ENCODE measurements around the gene KRTAP10-3.

KRTAP10-3 gene

DNA sequence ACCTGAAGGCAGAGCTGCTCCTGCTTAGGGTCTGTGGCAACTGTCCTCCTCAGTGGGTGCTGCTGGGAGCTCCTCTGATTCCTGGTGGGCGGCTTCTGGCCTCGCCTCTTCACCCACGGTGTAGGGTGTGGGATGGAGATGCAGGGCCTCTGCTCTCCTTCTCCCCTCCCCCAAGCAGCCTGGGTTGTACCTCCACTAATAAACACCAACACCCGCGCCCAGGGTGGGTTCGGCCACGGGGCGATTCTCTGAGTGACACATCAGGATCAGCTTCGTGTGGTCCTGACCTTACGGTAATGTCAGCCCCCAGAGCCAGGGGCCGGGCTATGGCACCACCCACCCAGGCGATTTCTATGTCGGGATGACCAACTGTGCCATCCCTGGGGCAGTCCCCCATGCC, 42.3 kb downstream of the KRTAP10-3 start:
- DNase-seq (ENCODE audit: low spot score), result no peak

- DNase-seq (ENCODE audit: low spot score), result no peak
These were observed 43.0 kb downstream of the KRTAP10-3 start for GRCh38 chr21:44515359-44516165.

DNA sequence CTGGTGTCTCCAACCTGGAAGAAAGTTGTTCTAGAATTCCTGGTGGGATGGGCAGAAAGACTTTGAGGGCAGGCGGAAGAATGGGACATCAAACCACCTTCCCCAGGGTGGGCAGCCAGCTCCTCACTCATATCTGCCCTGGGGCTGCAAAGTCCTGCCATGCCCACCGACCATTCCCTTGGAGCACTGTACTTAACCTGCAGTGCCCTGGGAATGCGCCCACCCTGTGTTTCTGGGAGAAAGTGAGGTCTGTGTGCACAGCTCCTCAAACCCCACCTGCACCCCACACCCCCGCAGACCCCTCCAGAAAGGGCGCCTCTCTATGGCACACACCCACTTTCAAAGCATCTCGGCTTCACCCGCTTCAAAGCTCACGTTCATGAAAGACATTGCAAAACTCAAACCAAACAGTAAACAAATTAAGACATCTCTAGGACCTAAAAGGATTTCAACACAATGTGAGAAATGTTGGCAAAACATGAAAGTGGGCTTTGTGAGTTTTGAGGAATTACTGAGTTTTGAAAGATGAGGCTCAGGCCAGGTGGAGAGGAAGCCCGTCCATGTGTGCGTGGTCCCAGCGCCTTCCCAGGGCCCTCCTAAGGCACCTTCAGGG, 43.7 kb downstream of the KRTAP10-3 start:
- DNase-seq (ENCODE audit: low spot score), result no peak

DNA sequence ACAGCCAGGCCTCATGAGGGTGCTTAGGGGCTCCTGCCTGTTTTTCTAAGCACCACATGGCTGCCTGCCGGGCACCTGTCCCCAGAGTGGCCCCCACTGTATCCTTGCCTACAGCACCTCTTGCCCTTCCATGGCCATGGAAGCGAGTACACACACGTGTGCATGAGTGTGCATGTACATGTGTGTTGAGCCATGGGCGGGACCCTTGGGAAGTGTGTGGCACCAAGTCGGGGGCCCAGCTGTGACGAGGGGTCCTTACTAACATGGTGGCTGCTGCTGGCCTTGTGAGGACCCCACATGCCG, 44.4 kb downstream of the KRTAP10-3 start:
- no peak for DNase-seq (ENCODE audit: low spot score)

GRCh38 chr21:44513389-44514217, 45.0 kb downstream of the KRTAP10-3 start:
- no peak for DNase-seq (ENCODE audit: low spot score)

DNA sequence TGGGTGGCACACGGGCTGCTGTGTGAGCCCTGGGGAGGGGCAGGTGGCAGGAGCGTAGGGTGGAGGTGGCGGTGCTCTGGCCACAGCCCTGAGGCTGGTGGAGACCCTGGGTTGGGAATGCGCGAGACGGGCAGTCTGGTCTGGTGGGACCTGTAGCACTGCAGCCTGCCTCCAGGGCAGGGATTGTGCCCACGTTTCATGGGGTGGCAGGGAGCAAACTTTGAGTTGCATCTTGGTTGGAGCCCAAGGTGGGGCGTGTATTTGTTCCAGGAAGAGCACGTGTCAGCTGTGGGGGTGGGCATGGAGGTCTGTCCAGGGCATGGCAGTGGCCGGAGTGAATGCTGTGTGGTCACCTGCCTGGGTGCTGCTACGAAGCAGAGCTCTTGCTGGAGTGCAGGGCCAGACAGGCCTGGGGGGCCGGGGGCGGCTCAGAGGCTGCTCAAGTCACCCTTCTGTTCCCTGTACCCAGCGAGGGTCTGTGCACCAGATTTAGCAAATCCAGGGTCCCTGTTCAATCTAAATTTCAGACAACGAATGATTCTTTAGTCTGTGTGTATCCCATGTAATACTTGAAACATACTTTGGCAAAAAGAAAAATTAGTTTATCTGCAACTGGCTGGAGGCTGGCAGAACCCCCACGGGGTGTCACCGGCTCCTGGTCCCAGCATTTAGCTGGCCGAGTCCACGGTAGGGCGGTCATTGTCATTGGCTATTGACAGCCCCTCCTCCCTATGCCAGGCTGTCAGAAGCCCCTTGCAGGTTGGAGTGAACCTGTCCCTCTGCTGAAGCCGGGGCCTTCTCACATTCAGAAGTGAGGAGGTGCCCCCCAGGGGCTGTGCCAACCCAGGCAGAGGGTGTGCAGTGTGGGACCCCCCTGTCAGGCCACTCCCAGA, 45.9 kb downstream of the KRTAP10-3 start:
- DNase-seq (ENCODE audit: low spot score), result no peak

- no peak for DNase-seq (ENCODE audit: low spot score)
These were observed 46.7 kb downstream of the KRTAP10-3 start for GRCh38 chr21:44511938-44512275.

DNA sequence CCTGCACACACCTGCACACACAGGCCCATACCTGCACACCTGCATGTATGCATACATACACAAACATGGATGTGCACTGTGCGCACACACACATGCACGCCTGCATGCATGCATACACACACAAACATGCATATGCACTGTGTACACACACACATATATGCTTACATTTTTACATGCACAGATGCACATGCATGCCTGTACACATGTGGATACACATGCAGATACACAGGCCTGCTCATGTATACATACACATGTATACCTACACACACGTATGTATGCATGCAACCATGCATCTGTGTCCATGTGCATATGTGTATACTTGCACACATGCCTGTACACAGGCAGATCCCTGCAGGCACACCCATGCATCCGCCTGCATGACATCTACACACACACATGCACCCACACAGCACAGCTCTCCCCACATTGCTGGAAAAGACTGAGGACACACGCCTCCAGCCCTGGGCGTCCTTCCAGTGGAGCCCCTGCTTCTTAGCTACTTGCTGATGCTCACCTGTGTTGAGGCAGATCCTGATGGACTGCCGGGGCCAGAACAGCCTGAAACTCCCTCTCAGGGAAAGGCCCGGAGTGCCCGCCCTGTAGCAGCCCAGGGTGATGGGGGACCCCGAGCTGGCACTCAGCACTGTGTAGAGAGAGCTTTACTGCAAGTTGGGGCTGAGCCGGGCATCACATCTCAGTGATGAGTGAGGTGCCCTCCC, 47.2 kb downstream of the KRTAP10-3 start:
- no peak for DNase-seq (ENCODE audit: low spot score)

- DNase-seq (ENCODE audit: low spot score), result peak; percentile 90
These were observed 47.9 kb downstream of the KRTAP10-3 start for GRCh38 chr21:44510508-44511218.

DNA sequence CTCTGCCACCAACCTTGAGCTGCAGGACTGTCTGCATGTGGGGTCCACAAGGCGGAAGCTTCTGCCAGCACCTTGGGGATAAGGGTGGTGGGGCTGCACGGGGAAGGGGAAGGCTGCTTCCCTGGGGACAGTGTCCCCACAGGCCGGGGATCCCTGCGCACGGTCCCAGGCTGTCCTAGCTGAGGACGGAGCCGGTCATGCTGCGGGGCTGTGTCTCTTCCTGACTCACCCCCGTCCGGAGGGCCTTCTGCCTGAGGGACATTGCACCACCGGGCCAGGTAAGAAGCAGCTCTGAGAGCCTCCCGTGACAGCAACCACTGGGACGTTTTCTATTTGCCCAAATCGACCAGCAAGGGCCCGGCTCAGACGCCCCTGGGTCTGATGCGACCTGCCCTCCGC, 48.5 kb downstream of the KRTAP10-3 start:
- no peak for DNase-seq (ENCODE audit: low spot score)

DNA sequence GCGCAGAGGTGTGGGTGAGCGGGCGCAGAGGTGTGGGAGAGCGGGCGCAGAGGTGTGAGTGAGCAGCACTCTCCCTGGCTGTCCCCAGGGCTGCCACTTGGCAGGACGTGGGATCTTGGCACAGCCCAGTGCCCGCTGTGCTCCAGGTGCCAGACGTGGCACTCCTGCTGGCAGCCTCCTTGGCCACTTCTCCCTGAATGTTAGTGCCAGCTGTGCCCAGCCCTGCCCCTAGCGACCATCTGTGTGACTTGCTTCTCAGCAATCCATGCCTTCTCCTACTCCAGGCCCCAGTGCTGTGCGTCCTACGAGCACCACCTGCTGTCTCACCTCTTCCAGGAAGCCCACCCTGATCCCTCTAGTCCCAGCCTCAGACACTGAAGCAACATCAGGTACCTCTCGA, 49.1 kb downstream of the KRTAP10-3 start:
- peak; percentile 79 for DNase-seq (ENCODE audit: low spot score)

DNA sequence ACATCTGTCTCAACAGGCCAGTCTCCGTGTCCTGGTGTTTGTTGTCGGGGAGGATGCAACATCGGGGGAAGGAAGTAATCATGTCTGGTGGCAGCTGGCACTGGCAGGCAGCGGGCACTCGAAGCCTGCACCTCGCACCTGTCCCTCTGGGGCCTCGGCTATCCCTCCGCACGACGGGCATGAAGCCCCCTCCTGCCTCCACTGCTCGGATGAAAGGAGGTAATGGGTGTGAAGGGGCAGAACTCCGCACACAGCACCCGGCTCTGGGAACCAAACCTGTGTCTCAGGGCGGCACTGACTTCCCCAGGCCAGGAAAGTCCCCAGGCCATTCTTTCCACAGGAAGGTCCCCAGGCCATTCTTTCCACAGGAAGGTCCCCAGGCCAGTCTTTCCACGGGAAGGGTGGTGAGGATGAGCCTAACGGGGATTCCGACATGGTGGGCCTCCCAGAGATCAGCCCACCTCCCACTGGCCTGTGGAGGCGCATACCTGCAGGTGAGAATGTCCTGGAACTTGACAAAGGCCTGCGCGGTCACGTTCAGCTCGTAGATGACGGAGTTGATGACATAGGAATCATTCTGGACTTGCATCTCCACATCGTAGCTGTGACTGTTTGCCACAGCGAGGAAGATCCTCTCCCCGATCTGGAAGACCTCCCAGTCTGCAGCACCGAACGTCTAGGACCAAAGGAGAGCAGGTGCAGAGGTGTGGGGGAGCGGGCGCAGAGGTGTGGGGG, 49.7 kb downstream of the KRTAP10-3 start:
- DNase-seq (ENCODE audit: low spot score), result no peak

GRCh38 chr21:44508426-44508710, 50.2 kb downstream of the KRTAP10-3 start:
- no peak for DNase-seq (ENCODE audit: low spot score)
